ENCODE measurements around the gene VAMP2.

DNA sequence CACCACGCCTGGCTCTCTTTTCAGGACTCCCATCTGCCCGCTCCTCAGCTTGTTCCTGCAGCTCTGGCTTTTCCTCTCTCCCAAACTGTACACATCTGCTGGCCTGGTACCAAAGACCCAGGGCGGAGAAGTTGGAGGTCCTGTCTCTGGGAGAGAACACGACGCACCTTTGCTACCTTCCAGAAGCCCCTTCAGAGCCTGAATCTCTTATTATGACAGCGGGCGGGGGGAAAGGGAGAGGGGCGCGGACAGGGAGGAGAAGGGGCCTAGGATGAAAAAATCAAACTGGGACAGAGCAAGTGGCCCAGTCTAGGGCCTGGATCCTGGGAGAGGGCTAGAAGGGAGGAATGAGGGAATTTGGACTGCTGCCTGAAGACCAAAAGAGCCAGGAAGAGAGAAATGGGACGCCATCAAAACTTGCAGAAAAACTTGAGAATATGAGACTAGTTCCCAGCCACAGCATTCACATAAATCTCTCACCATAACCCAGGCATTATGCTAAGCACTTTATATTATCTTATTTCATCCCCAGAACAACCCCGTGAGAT is 8.1 kb downstream of the VAMP2 start:
- TF ChIP-seq TAF1 (IDR thresholded peaks at IDR 0.05; ENCODE audit: borderline replicate concordance, insufficient read depth, low read length), result no peak
- TF ChIP-seq POLR2AphosphoS5 (IDR thresholded peaks at IDR 0.05; ENCODE audit: low read depth, low read length), result no peak
